ENCODE measurements around the gene TACC3.

- TF ChIP-seq CTCF (IDR thresholded peaks at IDR 0.05) (no peak), ZFX (IDR thresholded peaks at IDR 0.05; ENCODE audit: borderline replicate concordance) (no peak)
Measured at GRCh38 chr4:1691737-1692373, 29.5 kb upstream of the TACC3 start.

Data from 22Rv1 (cell line).